Heart right ventricle (tissue), 16 donors: Measurements from ENCODE around the gene TYRP1. TPM values are rescaled to one million over a fixed set of nuclear protein-coding genes. Genes with fewer than 3 reads are reported as not detected.

Experiments used
- ATAC-seq, 8 donors: fragments of 200-7000 bp; cut with Tn5 transposase; one replicate each; pipeline ENCODE4 v1.9.1; 2020; ENCODE audit warnings: mild to moderate bottlenecking in 8 of 8, moderate library complexity in 8 of 8, moderate number of reproducible peaks in 1 of 8
- DNase-seq, 2 donors: peaks; one replicate each; pipeline ENCODE4 v3.0.0-alpha.2; 2020
- H3K27ac ChIP-seq, 10 donors: fragments of 200-600 bp; sonication (generic) in 2 of 10; one replicate each; pipeline versions ENCODE4 v1.5.0 to v1.8.0; 2020 to 2022; ENCODE audit warnings: mild to moderate bottlenecking in 3 of 10
- H3K27me3 ChIP-seq, 7 donors: fragments of 200-600 bp; one replicate each; pipeline ENCODE4 v1.8.0; 2021 to 2022; ENCODE audit warnings: mild to moderate bottlenecking in 2 of 7
- H3K36me3 ChIP-seq, 9 donors: fragments of 200-600 bp; sonication (generic) in 1 of 9; one replicate each; pipeline versions ENCODE4 v1.5.0 to v1.8.0; 2020 to 2022; ENCODE audit warnings: mild to moderate bottlenecking in 2 of 9
- H3K4me1 ChIP-seq, 9 donors: fragments of 200-600 bp; sonication (generic) in 1 of 9; one replicate each; pipeline versions ENCODE4 v1.5.0 to v1.8.0; 2020 to 2022; ENCODE audit warnings: mild to moderate bottlenecking in 4 of 9
- H3K4me3 ChIP-seq, 10 donors: fragments of 200-600 bp; sonication (generic) in 2 of 10; one replicate each; pipeline versions ENCODE4 v1.5.0 to v1.8.0; 2020 to 2022; ENCODE audit warnings: mild to moderate bottlenecking in 7 of 10, moderate library complexity in 2 of 10
- H3K9me3 ChIP-seq, 11 donors: fragments of 200-600 bp in 10 of 11; sonication (generic) in 2 of 11; one replicate each; pipeline versions ENCODE4 v1.5.0 to v1.8.0; 2013 to 2022; ENCODE audit warnings: mild to moderate bottlenecking in 2 of 11, control low read depth in 1 of 11, moderate library complexity in 1 of 11
- WGBS, 2 donors: extraction: QIAGEN DNeasy Blood & Tissue Kit; methylation state at CpG; one replicate each; pipeline ENCODE4 v1.1.7; 2013; ENCODE audit warnings: inconsistent platforms in 1 of 2; 5-methylcytosine and 5-hydroxymethylcytosine counted together
- intact Hi-C, 10 donors: fragments of 100-400 bp; cut with DNase I; formaldehyde crosslinking; loops; one replicate each; pipeline versions ENCODE4 v1.11.1 to v1.14.2; 2022
- polyA plus RNA-seq, 2 donors: library from polyadenylated mRNA; stranded (reverse); fragments of 200-250 nt; gene quantifications; one replicate each; pipeline ENCODE4 v1.2.3, GENCODE V29; 2013
- total RNA-seq, 10 donors: library from RNA; stranded (reverse); fragmentation: NEBNext Ultra II Directional in 3 of 10; extraction: Animal tissue kit (Norgen Biotek cat#: 25700) in 3 of 10; gene quantifications; one replicate each; pipeline versions ENCODE4 v1.2.1 to v1.2.4, GENCODE V29; 2021 to 2023
- TF ChIP-seq, protein P1 (sequence below), 9 donors: fragments of 200-600 bp; sonication (generic) in 2 of 9; IDR thresholded peaks; one replicate each; pipeline versions ENCODE4 v1.5.0 to v1.8.0; 2021 to 2022; ENCODE audit warnings: antibody characterized with exemption in 9 of 9, mild to moderate bottlenecking in 5 of 9, moderate library complexity in 1 of 9
- donor health status: Arrhythmogenic right ventricular cardiomyopathy.
- donor health status: ischemic (EF 13 %, LVEDD 7.1; RV severe dilation, severe dysfunction).
- donor health status: healthy with polysubstance abuse.
- donor health status: DM: no; HTN: yes; CAD: no.
- donor health status: DM: no; HTN: no; CAD: no.
- donor health status: ischemic (EF 25% LVEDD 6.9; RV normal size, moderate dysfunction).
- donor health status: ischemic (EF 25% LVEDD 5.7; RV mildly dilated, moderate dysfunction).
- donor health status: healthy.
- donor health status: DM: yes; HTN: yes; CAD: no.
- donor health status: Ischemic cardiomyopathy.
- donor health status: ischemic (EF 35%, LVEDD 5.7; RV mildly dilated, moderate dysfunction).
- donor health status: nonischemic (EF 11% LVEDD 7.7; RV severe dilation, severe dysfunction).
- donor health status: DM: yes; HTN: yes; CAD: no.
- donor health status: PGD.
- donor health status: ischemic (EF 29% LVEDD 5.4; RV normal size, mild dysfunction).
- donor health status: nonischemic (EF 23%, LVEDD 6.1; RV moderate dilation, normal function).

The TYRP1 gene
- total and polyA plus RNA-seq, 12 donors: 7.2 to 138 (median 66.8) TPM

DNA sequence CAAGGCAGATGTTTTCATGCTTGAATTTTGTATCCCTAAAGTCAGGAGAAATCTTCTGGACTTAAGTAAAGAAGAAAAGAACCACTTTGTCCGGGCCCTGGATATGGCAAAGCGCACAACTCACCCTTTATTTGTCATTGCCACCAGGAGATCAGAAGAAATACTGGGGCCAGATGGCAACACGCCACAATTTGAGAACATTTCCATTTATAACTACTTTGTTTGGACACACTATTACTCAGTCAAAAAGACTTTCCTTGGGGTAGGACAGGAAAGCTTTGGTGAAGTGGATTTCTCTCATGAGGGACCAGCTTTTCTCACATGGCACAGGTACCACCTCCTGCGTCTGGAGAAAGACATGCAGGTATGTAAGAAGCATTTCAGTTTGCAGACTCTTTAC lies 2.3 kb downstream of the TYRP1 start:
- Histone ChIP-seq H3K4me1 (peaks cover 0 to 21% (median 6%) of the 10 kb centered on the region in 9 donors), H3K4me3 (peak overlapping the region in 9 of 10 donors; percentile 18 to 52 (median 45)), H3K36me3 (no peaks in the 10 kb centered on the region), H3K9me3 (no peaks in the 10 kb centered on the region), H3K27ac (peak overlapping the region in 6 of 10 donors; percentile 48 to 71 (median 60)), H3K27me3 (no peaks in the 10 kb centered on the region)
- ATAC-seq (peak; percentile 63 to 92 (median 86)), DNase-seq (peak in 1 of 2 donors; percentile 69)
- TF ChIP-seq, protein P1, sequence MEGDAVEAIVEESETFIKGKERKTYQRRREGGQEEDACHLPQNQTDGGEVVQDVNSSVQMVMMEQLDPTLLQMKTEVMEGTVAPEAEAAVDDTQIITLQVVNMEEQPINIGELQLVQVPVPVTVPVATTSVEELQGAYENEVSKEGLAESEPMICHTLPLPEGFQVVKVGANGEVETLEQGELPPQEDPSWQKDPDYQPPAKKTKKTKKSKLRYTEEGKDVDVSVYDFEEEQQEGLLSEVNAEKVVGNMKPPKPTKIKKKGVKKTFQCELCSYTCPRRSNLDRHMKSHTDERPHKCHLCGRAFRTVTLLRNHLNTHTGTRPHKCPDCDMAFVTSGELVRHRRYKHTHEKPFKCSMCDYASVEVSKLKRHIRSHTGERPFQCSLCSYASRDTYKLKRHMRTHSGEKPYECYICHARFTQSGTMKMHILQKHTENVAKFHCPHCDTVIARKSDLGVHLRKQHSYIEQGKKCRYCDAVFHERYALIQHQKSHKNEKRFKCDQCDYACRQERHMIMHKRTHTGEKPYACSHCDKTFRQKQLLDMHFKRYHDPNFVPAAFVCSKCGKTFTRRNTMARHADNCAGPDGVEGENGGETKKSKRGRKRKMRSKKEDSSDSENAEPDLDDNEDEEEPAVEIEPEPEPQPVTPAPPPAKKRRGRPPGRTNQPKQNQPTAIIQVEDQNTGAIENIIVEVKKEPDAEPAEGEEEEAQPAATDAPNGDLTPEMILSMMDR (IDR thresholded peaks at IDR 0.05): no peak
- 39 to 48% methylated on average over 4 of the region's 4 CpGs for WGBS, 2 donors
- intact Hi-C loops: no loop called here

DNA sequence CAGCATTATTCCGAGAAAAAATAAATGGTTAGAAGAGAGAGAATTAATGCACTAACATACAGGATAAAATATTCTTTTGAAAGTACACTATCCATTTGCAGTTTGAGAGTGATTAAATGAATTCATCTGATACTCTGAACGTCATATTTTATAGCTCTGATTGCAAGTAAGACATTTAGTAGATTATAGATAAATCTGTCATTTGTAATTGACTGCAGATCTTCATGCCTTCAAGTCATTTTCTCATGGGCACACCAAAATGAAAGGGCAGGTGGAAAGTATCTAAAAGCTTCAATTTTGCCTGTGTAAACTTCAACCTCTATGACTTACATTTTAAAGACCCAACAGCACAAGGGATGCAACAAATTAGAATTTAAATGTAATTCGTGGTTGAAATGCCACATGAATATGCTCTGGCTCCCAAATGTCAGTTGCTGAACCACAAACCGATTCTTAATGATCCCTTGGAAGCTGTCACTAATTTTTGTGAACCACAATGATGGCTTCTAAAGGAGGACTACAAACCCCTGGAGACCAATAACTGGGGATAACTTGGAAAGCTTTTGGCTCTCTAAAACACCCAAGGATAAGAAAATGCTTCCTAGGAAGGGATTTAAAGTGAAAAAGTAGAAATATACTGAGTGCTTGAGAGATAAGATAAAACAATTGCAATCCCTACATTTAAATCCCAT lies 3.9 kb downstream of the TYRP1 start:
- H3K36me3 ChIP-seq: no peaks in the 10 kb centered on the region
- peak overlapping the region in 4 of 10 donors; percentile 57 to 71 (median 63) for H3K27ac ChIP-seq
- no peak for DNase-seq
- peak overlapping the region in 9 of 10 donors; percentile 18 to 52 (median 45) for H3K4me3 ChIP-seq
- H3K27me3 ChIP-seq: no peaks in the 10 kb centered on the region
- 40 to 41% methylated on average over 4 of the region's 4 CpGs for WGBS, 2 donors
- H3K9me3 ChIP-seq: no peaks in the 10 kb centered on the region
- no peak for ATAC-seq
- TF ChIP-seq, protein P1 (IDR thresholded peaks at IDR 0.05): no peak
- intact Hi-C loops: no loop called here
- H3K4me1 ChIP-seq: peaks cover 0 to 21% (median 6%) of the 10 kb centered on the region in 9 donors

DNA sequence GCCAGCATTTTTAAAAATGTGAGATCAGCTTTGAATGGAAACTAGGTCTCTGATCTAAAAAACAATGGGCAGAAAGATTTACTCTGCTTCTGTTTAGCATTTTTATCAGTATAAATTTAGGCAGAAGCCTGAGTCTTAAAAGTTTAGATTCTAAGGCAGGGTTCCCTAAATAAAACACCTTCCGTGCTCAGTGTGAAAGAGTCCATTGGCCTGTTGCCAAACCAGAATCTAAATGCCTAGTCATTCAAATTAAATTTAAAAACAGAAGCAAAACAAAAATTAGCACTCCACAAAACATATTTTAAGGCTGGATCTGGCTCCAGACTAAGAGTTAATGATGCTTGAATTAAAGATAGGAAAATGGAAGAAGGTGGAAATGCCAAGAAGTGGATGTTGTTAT lies 4.5 kb downstream of the TYRP1 start:
- Histone ChIP-seq H3K27ac (peak overlapping the region in 3 of 10 donors; percentile 18 to 63 (median 27)), H3K9me3 (no peaks in the 10 kb centered on the region), H3K4me1 (peaks cover 0 to 21% (median 6%) of the 10 kb centered on the region in 9 donors), H3K27me3 (no peaks in the 10 kb centered on the region), H3K36me3 (no peaks in the 10 kb centered on the region), H3K4me3 (peak overlapping the region in 9 of 10 donors; percentile 11 to 52 (median 45))
- ATAC-seq (no peak), DNase-seq (no peak)
- WGBS, 2 donors: 18 to 19% methylated on average over 1 of the region's 1 CpG
- intact Hi-C loops: no loop called here
- TF ChIP-seq, protein P1 (IDR thresholded peaks at IDR 0.05): no peak

- ATAC-seq: peak in 1 of 8 donors; percentile 38
- Histone ChIP-seq H3K27ac (peak overlapping the region in 3 of 10 donors; percentile 18 to 63 (median 27)), H3K36me3 (no peaks in the 10 kb centered on the region), H3K9me3 (no peaks in the 10 kb centered on the region), H3K4me3 (peak overlapping the region in 6 of 10 donors; percentile 11 to 52 (median 48)), H3K4me1 (peaks cover 0 to 21% (median 6%) of the 10 kb centered on the region in 9 donors), H3K27me3 (no peaks in the 10 kb centered on the region)
- TF ChIP-seq, protein P1 (IDR thresholded peaks at IDR 0.05): no peak
- 24 to 31% methylated on average over 4 of the region's 4 CpGs for WGBS, 2 donors
- intact Hi-C loops: no loop called here
- no peak for DNase-seq
Measured at GRCh38 chr9:12698266-12698665, 5.1 kb downstream of the TYRP1 start.
